Esophagus squamous epithelium (tissue), 4 donors: Measurements from ENCODE around the gene CLIC1.

Experiments used
- CTCF ChIP-seq, 6 experiments: fragments of 450-650 bp in 4 of 6; fragments of 200-600 bp in 2 of 6; sonication (generic) in 2 of 6; IDR thresholded peaks; one replicate each; pipeline ENCODE4 v1.5.1; 2016 to 2019; ENCODE audit warnings: antibody characterized with exemption in 6 of 6, mild to moderate bottlenecking in 4 of 6, moderate library complexity in 4 of 6
- POLR2A ChIP-seq, 4 donors: fragments of 450-650 bp; IDR thresholded peaks; one replicate each; pipeline ENCODE4 v1.6.1; 2017; ENCODE audit warnings: antibody characterized with exemption in 4 of 4, mild to moderate bottlenecking in 4 of 4, moderate library complexity in 3 of 4

- TF ChIP-seq POLR2A (IDR thresholded peaks at IDR 0.05) (no peak), CTCF (IDR thresholded peaks at IDR 0.05) (peak in 3 of 6 experiments; percentile 6 to 41 (median 17))
Measured at GRCh38 chr6:31775184-31775583, 38.9 kb upstream of the CLIC1 start.
